CD4-positive, alpha-beta T cell treated with Interleukin-2 at 100 ng/mL for 4 hours (primary cell): ENCODE results near the gene PCCA.
"Not testable (repeated sequence)": the region's sequence is repeated elsewhere in the genome, so short reads cannot be mapped to it uniquely, and the experiment has no call there.

Experiments
- DNase-seq: peaks from one replicate; pipeline ENCODE4 v3.0.0-alpha.2; 2020; ENCODE audit warnings: low spot score

PCCA gene

DNA sequence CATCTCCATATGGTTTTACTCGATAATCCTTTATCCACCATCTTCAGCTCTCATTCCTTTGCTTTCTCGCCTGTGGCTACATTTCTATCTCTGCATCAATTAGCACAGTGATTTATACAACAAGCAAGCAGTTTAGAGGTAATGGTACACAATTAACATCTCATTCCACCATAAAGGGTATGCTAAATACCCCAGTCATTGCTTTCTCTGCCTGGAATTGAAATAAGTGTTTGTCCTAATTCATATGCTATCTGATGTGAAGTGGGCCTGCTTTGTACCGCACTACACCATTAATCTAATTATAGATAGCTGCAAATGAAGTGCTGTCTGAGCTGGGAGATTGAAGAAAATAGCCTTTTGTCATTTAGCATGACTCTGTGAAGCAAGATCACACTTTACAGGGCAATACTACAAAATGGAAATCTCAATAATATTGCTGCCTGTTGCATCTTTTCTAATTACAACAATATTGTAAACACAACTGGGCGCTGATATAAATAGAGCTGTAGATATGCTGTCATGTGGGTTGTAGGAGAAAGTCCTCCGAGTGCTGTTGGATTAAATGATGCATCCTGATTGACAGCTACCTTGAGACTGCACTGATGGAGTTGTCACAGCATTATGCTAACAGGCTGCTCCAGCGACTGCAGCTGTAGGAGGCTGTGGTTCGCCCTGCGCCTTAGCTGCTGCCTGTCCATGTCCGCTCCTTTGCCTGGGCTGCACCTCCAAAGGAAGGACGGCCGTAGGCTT lies 421.5 kb downstream of the PCCA start:
- DNase-seq = no peak

DNA sequence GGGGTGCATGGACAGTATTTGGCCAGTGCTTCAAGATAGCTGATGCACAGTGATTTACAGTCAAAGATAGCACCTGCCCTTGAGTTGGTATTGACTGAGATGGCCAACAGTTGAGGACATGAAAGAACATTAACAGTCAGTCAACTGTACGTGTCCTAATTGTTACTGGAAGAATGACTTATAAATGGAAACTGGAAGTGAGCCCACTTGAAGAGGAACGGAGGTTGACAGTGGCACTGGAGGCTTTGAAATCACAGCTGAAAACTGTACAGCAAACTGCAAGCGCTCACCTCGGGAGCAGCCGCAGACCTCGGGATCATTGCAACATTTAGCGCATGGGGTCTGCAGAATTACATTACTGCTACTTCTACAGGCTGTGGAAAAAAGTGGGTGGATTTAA lies 422.6 kb downstream of the PCCA start:
- DNase-seq = no peak

DNA sequence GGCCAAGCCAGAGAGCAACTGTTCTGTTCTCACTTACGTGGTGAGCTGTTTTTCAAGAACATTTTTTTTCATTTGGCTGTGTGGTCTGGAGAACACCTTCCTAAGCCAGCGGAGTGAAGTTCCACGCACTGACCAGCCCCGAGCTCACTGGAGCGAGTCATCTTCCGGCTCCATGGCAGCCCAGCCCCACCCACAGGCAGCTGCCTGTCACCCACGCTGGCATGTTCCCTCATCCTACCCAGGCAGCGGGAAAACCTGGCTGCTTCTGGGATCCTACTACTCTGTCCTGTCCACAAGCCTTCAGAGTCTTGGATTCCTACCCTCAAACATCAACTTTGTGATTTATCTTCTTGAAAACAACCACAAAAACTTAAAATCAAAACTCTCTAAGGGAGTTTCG lies 423.5 kb downstream of the PCCA start:
- DNase-seq = no peak

DNA sequence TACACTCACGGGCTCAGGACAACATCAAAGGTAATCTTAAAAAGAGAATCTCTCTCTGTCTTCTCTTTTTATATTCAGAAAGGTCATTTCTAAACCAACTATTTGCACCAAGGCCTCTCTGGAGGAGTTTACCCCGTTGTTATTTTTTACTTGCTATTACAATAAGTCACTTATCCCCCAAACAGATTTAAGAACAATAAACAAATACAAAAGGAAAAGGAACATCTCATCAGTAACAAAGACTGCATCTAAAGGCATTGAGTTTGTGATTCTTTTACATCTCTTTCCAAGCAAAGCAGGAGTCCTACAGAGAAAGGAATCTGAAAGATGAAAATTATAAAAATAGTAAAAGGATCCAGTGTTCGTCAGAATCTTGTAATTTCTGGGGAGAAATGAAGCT lies 424.3 kb downstream of the PCCA start:
- DNase-seq = no peak

DNA sequence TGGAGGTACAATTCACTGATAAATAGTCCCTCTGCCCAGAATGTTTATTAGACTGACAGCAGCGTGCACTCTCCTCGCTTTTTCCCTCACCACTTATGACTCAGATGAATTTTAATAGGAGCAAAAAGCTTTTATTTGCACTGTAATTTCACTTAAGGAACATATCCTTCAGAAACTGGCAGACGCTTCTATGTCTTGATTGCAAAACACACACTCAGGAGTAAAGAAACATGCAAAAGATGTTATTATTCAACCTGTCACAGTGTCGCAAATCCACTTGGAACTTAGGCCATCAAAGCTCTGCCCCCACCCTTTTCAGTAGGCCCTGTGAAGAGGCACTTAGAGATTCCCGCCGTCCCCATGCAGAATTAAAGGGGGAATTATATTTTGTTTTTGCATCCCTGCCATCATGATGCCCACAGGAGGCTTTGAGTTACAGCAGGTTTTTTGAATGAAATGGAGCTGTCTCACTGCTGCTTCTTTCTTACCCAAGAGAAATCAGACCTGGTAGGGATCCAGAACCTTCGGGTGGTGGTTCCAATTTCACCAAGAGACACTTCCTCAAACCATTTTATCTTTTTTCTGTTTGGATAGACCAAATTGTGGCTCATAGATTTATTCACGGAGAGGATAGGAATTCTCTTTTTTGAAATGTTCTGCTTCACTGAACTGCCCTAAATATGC lies 425.2 kb downstream of the PCCA start:
- no peak for DNase-seq

DNA sequence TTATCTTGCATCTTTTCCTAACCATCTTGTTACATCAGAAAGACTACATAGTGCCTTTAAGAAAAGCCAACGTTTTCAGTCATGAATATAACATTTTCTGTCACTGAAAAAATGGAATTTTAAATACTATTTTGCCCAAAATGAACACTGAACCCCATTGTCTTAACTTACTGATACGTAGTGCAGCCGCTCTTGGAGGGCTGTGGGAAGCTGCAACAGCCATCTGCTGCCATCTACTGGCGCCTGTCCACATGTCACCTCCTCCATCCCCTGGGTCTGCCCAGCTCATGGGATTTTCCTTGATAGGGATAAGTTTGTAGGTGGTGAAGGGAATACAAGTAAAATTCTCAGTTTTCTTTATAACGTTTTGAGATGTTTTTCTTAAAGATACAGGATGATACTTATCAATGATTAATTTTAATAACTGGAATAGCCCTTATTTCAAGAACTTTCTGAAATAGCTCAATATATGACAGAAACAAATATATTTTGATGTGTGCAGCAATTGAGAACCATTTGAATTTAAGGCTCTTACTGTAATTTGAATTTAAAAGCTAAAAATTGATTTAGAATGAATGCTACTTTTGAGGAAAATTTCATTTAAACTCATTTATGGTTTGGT lies 426.0 kb downstream of the PCCA start:
- peak; percentile 73 for DNase-seq

DNA sequence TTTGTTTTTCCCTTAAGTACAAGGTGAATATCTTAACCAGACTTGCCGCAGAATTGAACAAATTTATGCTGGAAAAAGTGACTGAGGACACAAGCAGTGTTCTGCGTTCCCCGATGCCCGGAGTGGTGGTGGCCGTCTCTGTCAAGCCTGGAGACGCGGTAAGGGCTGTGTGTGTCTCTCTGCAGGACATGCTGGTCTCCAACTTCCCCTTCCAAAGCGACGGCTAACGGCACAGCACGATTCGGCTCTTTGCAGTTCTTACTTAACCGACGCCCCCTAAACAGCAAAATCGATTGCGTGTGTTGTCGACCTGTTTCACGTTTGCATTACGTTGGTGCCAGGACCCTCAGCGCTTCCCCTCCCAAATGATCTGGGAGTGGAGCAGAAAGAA lies 426.5 kb downstream of the PCCA start:
- DNase-seq = no peak

DNA sequence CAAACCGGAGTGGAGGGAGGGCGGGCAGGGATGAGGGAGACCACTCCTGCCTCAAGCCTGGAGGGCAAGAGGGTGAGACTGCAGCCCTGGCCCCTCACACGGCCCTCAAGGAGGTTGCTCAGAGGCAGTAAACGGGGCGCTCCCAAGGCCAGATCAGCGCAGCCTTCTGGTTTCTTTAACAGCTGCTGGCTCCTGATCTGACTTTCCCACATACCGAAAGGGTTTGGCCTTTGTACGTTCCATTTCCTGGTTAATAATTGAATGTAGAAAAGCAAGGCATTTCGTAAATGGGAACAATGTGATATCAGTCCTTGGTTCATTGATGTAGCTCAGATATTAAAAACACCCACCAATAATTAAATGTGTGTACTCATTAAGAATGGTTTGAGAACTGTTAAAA lies 428.2 kb downstream of the PCCA start:
- DNase-seq = no peak

DNA sequence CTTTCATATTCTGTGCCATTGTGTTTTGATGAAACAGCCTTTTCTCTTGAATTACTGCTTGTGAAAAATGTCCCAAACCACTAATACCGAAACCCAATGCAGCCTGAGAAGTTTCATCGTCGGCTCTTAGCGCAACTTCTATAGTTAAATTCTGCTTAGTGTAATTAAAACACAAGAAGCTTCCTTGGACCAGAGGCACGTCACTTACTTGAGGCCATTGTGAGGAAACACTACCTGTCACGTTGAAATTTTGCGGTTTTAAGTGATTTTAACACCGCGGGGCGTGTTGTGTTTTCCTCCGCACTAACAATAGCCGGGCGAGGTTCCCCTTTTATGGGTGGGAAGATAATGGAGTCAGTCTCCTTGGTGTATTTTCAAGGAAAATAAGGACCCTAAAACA lies 428.8 kb downstream of the PCCA start:
- DNase-seq = peak; percentile 17

DNA sequence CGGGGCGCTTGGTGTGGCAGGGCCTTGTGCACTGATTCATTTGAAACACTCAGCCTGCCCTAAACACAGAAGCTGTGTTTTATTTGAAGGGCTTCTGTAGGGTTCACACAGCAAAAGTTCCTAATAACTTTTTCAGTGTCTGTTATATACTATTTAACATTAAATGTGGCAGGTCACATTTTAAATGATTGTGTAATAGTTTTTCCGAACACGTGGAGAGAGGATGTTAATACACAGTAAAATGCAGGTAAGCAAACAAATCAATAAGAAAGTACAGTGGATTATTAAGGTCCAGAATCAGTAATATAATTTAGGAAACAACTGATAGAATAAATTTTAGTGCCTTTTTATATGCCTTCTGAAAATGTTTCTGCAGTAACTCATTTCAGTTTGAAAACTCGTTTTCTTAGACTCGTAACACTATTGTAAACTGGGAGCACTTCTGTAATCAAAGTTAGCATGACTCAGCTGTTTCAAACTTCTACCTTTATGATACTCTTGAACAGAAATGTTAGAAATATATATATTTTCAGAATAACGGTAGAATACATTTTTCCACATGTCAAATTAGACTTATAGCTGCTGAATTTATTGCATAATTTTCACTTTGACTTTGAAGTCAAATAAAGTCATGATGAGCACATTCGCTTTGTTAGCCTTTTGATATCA lies 429.6 kb downstream of the PCCA start:
- DNase-seq = no peak

DNA sequence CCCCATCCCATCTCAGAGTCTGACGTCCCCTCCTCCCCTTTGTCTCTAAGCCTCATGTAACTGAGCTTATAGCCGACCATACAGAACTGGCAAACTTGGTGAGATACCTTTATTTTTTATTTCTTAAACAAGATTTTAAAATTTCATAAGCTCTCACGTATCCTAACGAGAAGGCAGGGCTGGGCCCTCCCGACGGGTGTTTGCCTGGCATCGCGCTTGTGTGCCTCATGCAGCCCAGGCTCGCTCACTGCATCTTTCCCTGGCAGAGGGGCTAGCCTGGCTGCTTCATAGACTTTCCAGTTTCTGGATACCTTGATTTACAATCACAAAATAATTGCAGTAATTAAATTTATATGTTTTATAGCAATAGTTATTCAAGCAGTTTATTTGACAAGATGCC lies 430.7 kb downstream of the PCCA start:
- DNase-seq = no peak

DNA sequence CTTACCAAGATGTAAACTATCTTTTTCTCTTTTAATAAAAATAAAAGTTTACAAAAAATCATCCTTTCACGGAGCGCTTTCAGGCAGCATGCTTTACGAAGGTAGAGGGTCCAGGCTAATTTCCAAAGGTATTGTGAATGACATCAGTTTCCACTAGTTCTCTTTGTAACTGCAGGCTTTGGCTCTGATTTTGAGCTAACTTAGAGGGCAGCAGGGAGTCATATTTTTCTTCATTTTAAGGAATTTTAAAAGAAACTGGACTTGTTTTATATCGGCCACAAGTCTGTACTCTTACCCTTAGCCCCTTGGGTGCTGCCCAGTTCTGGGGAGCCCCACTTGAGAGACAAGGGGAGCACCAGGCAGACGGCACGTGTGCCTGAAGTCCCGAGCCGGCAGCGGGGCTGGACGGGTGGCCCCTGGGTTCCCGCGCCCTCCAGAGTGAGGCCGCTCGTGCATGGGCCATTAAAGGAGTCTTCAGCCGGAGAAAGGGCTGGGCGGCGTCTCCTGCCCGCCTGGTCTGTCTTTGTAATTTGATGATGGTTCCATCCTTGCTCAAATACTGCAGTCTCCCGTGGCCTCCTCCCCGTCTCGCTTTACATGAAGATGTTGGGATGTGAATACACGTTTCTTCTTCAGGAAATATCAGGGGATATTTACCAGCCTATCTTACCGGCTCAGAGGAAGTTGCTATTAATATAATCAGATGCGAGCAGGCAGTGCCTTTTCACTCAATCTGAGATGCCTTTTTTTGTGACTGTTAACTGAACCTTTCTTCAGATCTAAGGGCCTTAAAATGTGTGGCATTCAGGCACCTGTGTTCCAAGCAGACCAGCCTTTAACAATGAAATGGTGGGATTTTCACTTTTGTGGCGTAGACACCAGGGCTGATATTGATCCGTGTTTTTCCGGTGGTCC lies 432.3 kb downstream of the PCCA start:
- no peak for DNase-seq

DNA sequence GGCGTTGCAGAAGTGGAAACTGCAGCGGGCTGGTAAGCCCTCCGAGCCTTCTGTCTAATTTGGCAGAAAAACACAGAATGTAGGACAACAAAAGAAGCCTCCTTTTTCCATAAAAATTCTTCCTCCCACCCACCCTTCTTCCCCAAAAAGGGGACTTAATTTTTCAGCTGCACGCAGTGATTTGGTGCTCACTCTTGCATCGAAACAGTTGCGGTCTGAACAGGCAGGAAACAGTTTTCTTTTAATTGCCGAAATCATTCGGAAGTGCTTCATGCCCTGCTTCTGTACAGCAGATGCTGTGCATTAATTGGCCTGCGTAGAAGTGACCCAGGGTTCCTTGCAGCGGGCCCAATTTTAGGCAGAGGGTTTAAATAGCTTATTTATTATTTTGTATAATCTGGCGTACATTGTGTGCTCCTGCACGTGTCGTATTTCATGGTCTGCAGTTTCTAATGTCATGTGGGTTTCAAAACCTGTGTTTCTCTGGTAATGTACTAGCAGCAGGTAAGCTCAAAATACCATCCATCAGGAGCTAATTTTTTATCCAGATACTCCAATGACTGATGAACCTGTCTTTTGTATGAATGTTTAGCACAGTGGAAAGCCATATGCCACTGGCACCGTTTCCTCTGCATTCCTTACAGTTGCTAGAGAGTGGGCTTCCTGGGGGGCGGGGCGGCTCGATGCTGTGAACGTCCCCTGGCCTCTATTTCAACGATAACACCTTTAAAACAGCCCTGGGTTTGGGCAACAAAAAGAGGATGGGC lies 433.1 kb downstream of the PCCA start:
- peak; percentile 13 for DNase-seq

DNA sequence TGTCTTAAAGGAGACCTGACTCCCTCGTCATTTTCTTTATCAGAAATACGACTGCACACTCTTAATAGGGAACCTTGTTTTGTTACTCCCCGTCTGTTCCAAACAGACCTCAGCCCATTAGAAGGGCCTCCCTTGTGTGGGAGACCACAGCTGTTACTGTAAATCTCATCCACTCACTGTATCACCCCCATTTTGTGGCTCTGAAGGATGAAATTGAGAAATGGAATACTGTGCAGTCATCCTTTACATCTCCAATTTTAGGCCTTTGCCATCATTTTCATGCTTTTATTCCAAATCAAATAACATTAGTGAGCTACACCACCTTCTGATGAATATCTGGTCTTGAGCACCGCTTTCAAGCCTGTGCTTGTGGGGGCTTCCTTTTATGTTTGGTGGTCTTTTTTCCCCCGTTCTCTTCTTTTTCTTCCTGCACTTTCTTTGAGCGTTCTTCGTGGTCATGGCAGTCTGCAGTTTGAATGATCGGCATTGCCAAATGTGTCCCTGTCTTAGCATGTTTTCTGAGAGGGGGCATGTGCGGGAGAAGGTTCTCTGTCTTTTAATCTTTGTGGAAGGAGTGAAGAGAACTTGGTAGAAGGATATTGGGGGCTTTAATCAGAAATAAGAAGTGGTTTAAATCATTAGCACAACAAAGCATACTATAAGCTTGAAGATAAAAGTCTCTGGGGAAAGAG lies 433.9 kb downstream of the PCCA start:
- no peak for DNase-seq

DNA sequence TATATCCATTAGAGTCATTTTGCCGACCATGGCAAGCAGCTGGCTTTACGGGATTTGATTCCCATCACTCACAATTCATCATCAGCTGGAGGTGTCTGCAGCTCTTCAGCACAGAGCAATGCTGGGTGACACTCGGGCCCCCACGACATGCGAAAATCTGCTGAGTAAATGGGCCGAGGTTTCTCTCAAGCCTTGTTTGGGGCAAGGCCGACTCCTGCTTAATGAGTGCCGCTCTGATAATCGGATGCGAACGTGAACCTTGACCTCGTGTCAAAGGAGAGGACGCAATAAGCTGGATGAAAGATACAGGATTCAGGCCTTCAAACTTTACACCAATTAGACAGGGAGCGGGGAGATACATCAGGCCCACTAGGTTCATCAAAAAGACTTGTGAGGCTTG lies 434.5 kb downstream of the PCCA start:
- no peak for DNase-seq

DNA sequence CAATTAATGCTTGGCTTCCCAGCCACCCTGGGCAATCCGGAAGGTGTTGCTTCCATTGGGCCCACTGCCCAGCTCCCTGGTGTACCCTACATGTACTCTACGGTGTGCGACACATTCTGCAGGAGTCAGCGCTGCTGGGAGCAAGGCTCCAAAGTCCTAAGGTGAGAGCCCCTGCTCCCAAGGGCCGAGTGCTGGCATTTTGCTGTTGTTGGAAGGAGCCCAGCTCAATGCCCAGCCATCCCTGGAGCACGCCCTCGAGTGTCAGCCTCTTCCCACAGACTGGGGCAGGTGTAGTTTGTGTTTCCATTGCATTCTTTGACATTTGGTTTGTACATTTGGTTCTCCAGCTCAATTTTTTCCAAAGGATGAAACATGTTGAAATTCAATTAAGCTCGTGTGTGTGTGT lies 435.1 kb downstream of the PCCA start:
- no peak for DNase-seq

DNA sequence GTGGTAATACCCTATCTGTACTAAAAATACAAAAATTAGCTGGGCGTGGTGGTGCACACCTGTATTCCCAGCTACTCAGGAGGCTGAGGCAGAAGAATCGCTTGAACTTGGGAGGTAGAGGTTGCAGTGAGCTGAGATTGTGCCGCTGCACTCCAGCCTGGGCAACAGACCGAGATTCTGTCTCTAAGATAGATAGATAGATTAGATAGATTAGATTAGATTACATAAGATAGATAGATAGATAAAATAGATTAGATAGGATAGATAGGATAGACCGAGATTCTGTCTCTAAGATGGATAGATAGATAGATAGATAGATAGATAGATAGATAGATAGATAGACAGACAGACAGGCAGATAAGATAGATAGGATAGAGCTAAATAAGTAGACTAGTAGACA lies 435.8 kb downstream of the PCCA start:
- not testable (repeated sequence) for DNase-seq

DNA sequence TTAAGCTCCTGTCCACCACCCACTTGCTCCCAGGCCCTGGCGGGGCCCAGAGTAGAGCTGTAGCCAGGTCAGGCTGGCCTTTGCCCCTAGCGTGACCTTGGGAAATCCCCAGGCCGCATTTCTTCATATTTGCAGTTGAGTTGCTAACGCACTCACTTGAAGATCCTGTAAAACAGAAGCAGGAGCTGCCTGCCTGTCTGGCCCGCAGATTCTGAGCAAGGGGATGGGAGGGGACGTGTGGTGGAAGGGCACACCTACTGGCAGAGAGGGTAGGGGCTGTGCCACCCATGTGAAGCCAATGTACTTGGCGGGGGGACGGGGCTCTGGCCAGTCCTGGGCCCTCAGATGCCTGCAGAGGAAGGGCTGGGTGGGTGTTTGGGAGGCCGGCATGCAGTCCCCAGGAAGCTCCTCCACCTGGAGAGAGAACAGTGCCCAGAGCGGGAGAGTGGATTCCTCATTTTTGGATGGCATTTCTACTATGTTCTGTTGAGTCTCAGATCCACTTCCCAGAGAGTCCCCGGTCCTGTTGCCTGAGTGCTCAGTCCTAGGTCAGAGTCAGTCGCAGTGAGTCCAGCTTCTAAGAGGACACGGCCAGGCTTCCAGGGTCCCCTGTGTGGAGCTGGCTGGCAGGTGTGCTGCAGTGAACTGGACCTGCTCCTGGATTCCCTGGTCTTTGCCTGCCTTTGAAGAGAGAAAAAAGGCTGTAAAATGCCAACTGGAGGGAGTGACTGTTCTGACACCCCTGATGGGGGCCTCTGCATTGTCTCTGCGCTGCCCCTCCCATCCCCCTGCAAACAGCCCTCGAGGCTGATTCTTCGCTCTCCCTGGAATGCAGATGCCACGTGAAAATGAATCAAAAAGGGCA lies 436.8 kb downstream of the PCCA start:
- no peak for DNase-seq

DNA sequence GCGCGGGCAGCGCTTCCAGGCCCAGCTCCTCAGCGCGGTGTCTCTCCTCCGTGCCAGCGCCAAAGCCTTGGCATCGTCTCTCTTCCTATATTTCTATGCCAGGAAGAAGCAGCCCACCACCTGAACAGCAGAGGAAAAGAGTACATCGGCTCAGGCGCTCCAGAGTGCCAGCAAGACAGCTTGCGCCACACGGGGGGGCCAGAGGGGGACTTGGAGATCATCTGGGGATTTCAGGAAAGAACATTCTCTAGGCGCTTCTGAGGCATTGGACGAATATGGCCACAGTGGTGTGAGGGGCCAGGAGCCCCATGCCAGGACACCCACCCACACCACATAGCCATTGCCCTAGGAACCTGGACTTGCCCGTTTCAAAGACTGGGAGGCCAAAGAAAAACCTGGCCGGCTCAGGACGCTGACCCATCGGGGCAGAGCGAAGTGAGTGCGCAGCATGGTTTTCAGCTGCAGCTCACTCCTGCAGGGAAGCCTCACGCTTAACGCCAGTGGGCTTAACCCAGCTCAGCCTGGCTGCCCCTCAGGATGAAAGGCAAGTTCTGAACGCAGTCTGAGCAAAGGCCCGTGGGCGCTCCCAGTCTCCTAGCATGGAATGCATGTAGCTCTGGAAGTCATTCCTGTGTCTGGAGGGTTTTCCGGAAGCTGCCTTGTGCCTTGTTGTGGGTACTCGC lies 437.6 kb downstream of the PCCA start:
- DNase-seq = no peak
